Thyroid gland (tissue), 4 donors: ENCODE data around the gene SPAG5.

ENCODE experiments used
- POLR2A ChIP-seq, 2 donors: fragments of 450-650 bp; IDR thresholded peaks; one replicate each; pipeline ENCODE4 v1.6.1; 2017; ENCODE audit warnings: antibody characterized with exemption in 2 of 2, mild to moderate bottlenecking in 2 of 2, moderate library complexity in 1 of 2
- TF ChIP-seq, protein P1 (sequence below), 6 experiments: fragments of 200-600 bp in 3 of 6; fragments of 450-650 bp in 3 of 6; sonication (generic) in 3 of 6; IDR thresholded peaks; one replicate each; pipeline ENCODE4 v1.5.1; 2016 to 2019; ENCODE audit warnings: antibody characterized with exemption in 6 of 6, mild to moderate bottlenecking in 2 of 6, inconsistent platforms in 1 of 6, moderate library complexity in 1 of 6

DNA sequence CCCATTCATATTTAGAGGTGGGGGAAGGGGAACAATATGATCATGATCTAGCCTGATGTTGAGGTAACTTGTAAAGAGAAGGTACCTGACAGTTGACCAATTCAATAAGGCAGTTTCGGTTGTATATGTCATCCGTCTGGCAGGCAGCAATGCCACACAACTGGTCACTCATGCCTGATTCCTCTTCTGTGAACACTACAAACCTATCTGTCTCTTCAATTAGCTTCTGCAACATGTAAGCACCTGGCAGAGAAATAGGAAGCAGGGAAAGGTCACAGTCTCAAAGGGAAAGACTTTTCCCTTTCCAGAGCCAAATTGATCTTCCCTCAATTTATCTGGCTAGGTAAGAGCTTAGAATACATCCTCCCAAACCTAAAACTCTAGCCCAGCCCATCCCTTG lies 25.3 kb upstream of the SPAG5 start:
- TF ChIP-seq POLR2A (IDR thresholded peaks at IDR 0.05): no peak
- TF ChIP-seq, protein P1, sequence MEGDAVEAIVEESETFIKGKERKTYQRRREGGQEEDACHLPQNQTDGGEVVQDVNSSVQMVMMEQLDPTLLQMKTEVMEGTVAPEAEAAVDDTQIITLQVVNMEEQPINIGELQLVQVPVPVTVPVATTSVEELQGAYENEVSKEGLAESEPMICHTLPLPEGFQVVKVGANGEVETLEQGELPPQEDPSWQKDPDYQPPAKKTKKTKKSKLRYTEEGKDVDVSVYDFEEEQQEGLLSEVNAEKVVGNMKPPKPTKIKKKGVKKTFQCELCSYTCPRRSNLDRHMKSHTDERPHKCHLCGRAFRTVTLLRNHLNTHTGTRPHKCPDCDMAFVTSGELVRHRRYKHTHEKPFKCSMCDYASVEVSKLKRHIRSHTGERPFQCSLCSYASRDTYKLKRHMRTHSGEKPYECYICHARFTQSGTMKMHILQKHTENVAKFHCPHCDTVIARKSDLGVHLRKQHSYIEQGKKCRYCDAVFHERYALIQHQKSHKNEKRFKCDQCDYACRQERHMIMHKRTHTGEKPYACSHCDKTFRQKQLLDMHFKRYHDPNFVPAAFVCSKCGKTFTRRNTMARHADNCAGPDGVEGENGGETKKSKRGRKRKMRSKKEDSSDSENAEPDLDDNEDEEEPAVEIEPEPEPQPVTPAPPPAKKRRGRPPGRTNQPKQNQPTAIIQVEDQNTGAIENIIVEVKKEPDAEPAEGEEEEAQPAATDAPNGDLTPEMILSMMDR (IDR thresholded peaks at IDR 0.05): no peak
